NCI-H187 (cell line): ENCODE data around the gene MYO7A.

Source experiments
- DNase-seq, 2 experiments: peaks; one replicate each; lab custom pipeline; 2025; lab: John Stamatoyannopoulos, UW

The MYO7A gene

DNA sequence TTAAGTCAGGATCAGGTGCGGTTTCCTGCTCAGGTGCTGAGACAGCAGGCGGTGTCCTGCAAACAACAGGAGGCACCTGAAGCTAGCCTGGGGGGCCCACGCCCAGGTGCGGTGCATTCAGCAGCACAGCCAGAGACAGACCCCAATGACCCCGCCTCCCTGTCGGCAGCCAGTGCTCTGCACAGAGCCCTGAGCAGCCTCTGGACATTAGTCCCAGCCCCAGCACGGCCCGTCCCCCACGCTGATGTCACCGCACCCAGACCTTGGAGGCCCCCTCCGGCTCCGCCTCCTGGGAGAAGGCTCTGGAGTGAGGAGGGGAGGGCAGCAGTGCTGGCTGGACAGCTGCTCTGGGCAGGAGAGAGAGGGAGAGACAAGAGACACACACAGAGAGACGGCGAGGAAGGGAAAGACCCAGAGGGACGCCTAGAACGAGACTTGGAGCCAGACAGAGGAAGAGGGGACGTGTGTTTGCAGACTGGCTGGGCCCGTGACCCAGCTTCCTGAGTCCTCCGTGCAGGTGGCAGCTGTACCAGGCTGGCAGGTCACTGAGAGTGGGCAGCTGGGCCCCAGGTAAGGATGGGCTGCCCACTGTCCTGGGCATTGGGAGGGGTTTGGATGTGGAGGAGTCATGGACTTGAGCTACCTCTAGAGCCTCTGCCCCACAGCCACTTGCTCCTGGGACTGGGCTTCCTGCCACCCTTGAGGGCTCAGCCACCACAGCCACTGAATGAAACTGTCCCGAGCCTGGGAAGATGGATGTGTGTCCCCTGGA lies at the start of gene MYO7A:
MYO7A (plus strand) TSS at position 327 of the 772 bp plus-strand sequence. CDS start 2,389 bp downstream, outside the sequence.
- DNase-seq, result no peak

DNA sequence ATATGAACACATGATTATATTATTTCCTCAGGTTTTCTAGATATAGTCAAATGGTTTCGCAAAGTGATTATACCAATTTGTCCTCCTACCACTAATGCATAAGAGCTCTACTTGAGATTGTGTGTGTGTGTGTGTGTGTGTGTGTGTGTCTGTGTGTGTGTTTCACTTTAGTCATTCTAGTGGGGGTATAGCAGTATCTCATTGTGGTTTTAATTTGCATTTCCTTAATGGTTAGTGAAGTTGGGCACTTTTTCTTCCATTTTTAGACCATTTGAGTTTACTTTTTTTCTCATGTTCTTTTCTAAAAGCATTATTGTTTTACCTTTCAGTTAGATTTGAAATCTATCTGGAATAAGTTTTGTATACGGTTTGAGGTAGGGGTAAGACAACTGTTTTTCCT lies 48.4 kb upstream of the MYO7A start:
- DNase-seq, result no peak

DNA sequence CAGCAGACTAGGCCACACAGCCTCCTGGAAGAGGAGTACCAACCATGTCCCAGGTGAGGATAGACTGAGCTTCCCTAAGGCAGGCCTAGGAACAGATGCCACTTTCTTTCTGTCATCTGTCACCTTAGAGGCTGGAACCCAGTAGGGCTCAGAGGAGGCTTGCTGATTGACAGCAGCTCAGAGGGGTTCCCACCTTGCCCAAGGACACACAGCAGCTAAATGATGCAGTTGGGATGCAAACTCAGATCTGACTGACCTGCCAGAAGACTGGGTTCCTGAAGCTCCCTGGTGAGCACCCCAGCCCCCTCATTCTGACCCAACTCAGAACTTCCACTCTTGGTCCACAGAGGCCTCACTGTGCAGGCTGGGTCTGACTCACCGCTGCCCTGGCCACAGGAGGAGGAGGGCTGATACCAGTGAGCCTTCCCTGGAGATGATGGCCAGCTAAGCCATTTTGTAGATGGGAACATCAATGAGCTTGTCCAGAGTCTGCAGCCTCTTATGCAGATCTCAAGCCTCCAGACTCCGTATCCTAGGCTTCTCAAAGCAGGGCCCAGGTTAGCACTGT lies 47.3 kb upstream of the MYO7A start:
- no peak for DNase-seq

DNA sequence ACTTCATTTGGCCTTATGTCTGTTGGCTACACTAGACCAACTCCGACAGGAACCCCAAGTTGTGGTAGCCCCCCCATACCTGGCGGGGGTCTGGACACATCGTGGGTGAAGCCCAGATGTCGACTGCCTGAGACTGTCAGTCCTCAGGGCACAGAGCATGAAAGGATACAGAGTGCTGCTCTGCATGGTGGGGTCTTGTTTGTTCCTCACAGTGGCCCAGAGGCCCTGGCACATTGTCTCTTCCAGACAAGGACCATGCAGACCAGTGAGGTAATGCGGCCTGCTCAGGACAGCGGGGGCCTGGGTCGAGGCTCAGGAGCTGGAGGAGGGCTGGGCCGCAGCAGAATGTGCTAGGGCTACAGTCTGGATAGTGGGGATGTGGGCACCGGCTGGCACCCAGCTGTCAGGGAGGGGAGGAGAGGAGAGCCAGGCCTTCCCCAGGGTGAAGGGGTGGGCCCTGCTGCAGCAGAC lies 46.6 kb upstream of the MYO7A start:
- no peak for DNase-seq

GRCh38 chr11:77081976-77082836 lies 45.8 kb upstream of the MYO7A start:
- no peak for DNase-seq

DNA sequence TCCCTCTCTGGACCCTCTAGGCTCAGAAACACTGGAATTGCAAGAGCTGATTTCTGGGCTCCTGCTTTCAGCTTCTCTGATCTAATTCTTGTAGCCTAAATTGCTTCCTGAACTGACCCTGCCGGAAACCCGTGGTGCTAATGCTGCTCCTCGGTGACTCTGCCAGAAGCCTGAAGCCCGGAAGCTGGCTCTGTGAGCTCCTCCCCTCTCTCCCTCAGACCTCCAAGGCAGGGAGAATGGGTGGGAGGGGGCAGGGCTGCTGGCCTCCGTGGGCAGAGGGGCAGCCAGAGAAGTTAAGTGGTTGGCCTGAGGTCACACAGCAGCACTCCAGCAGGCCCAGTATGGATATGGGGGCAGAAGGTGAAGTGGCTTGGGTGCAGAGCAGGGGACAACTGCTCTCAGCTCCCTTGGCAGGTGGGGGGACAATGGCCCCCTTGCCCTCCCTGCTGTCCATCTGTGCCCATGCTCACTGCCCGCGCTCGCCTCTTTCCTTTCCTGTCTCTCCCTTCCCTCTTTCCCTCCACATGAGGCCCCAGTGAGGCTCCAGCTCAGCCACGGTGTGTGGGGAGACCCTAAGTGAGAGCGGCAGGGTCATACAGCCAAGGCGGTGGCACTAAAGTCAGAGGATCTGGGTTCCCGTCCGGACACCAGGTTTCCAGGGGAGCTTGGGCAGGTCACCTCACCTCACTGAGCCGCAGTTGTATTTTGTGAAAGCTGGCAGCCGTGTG lies 45.0 kb upstream of the MYO7A start:
- DNase-seq, result no peak

DNA sequence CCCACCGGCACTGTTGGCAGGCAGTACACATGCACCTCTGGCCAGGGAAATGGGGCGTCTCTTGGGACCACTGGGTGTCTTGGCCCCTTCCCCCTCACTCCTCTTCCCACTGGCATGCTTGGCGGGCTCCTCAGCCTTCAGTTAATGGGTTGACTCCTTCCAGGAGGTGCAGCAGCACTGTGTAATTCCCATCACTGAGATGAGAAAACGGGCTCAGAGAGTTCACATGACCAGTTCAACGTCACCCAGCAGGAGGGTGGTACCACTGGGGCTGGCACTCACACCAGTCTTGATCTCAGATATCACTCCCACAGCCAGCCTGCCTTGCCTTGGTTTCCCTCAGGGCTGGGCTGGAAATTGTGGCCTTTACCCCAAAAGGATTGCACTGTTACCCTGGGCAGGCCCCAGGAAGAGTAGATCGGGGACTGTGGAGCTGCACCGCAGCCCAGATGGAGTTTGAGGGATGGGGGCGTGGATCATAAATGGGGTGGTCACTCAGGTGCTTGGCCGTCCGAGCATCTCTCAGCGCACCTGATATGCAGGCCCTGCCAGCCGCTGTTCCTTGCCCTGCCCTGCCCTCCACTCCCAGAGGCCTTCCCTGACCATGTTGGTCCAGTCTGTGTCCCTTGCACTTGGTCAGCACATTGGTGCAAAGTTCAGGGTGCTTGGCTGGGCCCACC lies 44.3 kb upstream of the MYO7A start:
- no peak for DNase-seq

DNA sequence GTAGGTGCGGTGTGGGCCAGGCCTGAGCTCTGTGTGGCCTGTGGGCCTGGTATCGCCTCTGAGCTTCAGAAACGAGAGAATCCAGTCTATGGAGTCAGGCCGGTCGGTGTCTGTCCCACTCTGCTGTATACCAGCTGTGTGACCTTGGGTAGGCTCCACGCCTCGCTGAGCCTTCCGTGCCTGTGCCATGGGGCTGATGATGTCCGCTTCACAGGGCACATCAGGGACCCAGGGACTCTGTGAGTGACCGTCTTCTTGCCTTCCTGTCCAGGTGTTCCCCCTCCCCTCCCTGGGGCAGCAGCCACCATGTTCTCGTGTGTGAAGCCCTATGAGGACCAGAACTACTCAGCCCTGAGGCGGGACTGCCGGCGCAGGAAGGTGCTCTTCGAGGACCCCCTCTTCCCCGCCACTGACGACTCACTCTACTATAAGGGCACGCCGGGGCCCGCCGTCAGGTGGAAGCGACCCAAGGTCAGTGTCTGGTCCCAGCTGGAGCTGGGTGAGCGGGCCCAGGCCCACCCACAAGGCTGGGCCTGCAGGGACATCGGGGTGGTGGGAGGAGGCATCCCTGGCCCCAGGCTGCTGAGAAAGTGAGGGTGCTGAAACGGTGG lies 43.4 kb upstream of the MYO7A start:
- no peak for DNase-seq

- DNase-seq, result no peak
Measured at GRCh38 chr11:77085652-77086051, 42.4 kb upstream of the MYO7A start.

DNA sequence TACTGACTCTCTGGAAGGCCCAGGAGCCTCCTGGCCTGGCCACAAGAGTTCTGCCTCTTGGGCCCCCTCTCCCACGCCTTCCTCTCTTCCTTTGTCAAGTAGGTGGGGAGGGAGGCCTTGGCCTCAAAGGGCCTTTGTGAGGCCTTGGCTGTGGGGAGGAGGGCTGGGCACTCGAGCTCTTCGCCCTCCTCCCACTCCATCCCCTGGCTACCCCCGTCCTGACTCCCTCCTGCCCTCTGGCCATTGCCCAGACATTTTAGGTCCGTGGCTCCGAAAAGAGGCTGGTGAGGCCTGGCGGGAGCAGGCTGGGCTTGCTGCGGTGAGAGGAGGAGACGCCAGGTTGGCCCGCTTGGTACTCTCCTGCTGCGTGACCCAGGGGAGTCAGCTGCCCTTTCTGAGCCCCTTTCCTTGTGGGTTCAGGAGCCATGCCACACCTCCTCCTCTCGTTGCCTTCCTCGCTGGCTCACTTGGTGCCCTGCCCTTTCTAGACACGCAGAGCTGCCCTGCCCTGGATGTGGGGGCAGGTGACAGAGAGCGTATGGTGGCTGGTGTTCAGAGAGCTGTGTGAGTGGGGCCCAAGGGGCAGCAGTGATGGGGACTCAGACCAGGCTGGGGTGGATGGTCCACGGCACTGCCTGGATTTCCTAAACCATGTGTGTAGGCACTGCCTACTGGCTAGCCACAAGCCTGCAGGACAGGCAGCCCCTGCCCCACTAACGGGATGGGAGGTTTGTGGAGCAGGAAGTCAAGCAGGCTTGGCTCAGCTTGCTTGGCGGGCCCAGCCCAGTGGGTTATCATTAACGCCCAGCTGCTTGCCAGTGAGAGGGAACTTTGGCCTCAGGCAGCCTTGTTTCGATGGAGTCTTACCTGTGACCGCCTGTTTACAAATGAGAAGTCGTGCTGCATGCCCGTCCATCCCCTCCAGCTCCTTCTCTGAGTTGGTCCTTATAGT lies 41.2 kb upstream of the MYO7A start:
- no peak for DNase-seq

DNA sequence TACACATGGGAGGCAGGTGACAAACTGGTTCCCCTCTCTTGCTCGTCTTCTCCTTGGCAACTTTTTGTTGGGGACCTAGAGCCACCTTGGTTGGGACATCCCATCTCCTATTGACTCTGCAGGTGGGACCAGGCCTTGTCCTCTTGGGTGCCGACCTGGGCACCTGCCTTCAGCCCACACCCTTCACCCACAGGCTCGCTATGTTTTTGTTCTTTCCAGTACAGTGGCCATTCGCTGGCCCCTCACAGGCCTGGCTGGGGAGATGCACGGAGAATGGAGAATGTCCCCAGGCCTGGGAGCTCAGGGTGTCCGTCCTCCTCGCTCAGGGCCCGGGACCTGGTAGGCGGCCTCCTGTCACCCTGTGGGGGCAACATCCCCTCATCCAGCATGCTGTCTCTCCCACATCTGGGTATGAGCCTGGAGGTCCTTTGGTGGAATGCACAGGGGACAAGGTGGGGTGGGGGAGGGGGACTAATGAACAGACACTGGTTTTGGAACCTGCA lies 40.3 kb upstream of the MYO7A start:
- DNase-seq, result no peak

DNA sequence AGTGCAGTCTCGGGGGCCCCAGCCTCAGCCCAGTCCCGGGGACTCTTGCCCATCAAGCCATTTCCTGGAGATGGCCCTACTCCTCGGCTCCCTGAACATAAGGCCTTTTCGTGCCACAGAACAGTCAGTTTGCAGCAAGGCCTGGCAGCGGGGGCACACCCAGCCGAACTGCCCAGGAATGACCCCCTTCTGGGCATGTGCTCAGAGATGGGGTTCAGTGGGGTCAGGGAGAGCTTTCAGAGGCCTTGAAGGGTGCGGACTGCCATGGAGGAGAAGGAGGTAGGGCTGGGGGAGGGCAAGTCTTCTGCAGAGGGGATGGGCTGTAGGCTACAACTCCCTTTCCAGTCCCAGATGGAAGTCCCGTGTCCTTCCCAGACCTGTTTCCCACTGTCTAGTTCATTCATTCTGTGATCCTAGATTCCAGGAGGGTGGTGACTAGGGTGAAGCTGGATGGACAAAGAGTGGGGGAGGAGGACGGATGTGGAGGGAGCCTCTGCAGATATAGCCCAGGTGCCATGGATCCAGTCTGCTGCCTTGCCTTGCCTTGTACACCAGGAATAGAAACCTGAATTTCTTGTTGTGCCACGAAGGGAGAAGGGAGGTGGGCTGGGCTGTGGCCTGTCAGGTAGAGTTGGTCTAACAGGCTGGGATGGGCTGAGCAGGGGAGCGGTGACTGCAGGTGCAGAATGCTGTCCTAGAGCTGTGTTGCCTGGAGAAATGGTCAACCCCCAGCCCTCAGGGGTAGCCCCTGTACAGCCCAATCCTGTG lies 39.6 kb upstream of the MYO7A start:
- DNase-seq, result no peak

GRCh38 chr11:77089004-77089545 lies 39.0 kb upstream of the MYO7A start:
- DNase-seq, result no peak

GRCh38 chr11:77090046-77090372 lies 38.0 kb upstream of the MYO7A start:
- DNase-seq, result no peak

- no peak for DNase-seq
Measured at GRCh38 chr11:77090373-77091111, 37.5 kb upstream of the MYO7A start.

GRCh38 chr11:77091146-77091940 lies 36.7 kb upstream of the MYO7A start:
- DNase-seq, result peak in 1 of 2 experiments; percentile 37

DNA sequence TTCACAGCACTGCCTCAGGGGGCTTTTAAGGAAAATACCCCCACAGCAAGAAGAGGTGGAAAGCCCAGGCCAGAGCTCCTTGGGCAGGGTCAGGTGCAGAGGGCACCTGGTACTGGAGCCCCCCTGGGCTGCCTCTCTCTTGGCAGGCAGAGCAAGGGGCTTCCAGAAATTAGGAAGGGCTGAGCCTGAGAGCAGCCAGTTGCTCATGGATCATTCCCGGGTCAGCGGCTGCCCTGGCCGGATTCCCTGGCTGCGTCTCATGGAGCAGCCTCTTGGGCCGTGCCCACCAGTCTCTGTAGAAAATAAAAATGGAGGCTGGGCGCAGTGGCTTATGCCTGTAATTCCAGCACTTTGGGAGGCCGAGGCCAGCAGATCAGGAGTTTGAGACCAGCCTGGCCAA lies 35.7 kb upstream of the MYO7A start:
- DNase-seq, result no peak
